Measurements from ENCODE around the gene PHLDB2. TPM values are rescaled to one million over a fixed set of nuclear protein-coding genes. Genes with fewer than 3 reads are reported as not detected.

Gene PHLDB2
- total RNA-seq, 2 experiments from 2014 or later, result 2.1 TPM

GRCh38 chr3:111956995-111957734 lies 98.1 kb downstream of the PHLDB2 start:
- H3K4me3 Mint-ChIP-seq, result no peak overlapping the region
- no peak for DNase-seq
- no peaks in the 10 kb centered on the region for H3K27me3 Mint-ChIP-seq
- CTCF ChIA-PET, result interaction anchor here (0.6 to 1.5 kb wide), 4 partner anchors 11 to 241 kb away, joined by 3 to 6 read pairs (median 3); no protein-coding TSS in a partner anchor
- H3K27ac Mint-ChIP-seq, result no peak overlapping the region
- no peaks in the 10 kb centered on the region for H3K9me3 Mint-ChIP-seq
- no peaks in the 10 kb centered on the region for H3K36me3 Mint-ChIP-seq
- POLR2A ChIA-PET, result no interaction called here
- intact Hi-C loops (cut with micrococcal nuclease), result no loop called here
- H3K4me1 Mint-ChIP-seq (ENCODE audit: low read depth), result no peaks in the 10 kb centered on the region

GRCh38 chr3:111961461-111962164 lies 102.5 kb downstream of the PHLDB2 start:
- ChIA-PET POLR2A (no interaction called here), CTCF (interaction anchor here (1.1 to 5.1 kb wide), 4 partner anchors 52 to 293 kb away, joined by 3 to 31 read pairs (median 9); no protein-coding TSS in a partner anchor)
- Mint-ChIP-seq H3K27me3 (no peaks in the 10 kb centered on the region), H3K4me1 (ENCODE audit: low read depth) (peaks cover 16% of the 10 kb centered on the region), H3K27ac (no peak overlapping the region), H3K36me3 (no peaks in the 10 kb centered on the region), H3K9me3 (no peaks in the 10 kb centered on the region), H3K4me3 (no peak overlapping the region)
- intact Hi-C loops (cut with micrococcal nuclease), result no loop called here
- no peak for DNase-seq

DNA sequence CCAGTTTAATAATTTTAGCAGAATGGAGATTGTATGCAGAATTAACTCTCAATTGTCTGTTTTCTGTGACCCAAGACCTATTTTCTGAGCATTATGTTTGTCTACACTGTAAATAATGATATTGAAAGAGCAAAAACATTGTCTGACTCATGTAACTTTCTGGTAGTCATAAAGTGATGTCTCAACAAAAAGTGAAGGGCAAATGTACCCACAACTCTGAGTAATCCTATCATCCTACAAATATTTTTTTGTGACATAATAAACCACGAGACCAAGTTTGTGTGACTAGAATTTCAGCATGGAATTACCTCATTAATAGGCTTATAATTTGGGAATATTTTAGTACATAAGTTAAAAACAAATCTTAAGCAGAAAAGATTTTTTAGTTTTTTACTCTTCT lies 104.4 kb downstream of the PHLDB2 start:
- H3K4me1 Mint-ChIP-seq (ENCODE audit: low read depth), result peaks cover 21% of the 10 kb centered on the region
- H3K36me3 Mint-ChIP-seq, result no peaks in the 10 kb centered on the region
- DNase-seq, result no peak
- H3K9me3 Mint-ChIP-seq, result no peaks in the 10 kb centered on the region
- H3K27ac Mint-ChIP-seq, result no peak overlapping the region
- no peaks in the 10 kb centered on the region for H3K27me3 Mint-ChIP-seq
- intact Hi-C loops (cut with micrococcal nuclease), result no loop called here
- ChIA-PET CTCF (interaction anchor here (2.5 to 5.1 kb wide), 2 partner anchors 50 to 247 kb away, joined by 13 to 31 read pairs; no protein-coding TSS in a partner anchor), POLR2A (no interaction called here)
- no peak overlapping the region for H3K4me3 Mint-ChIP-seq

GRCh38 chr3:111965484-111965883 lies 106.4 kb downstream of the PHLDB2 start:
- Mint-ChIP-seq H3K4me1 (ENCODE audit: low read depth) (peaks cover 21% of the 10 kb centered on the region), H3K27me3 (no peaks in the 10 kb centered on the region), H3K4me3 (no peak overlapping the region), H3K9me3 (no peaks in the 10 kb centered on the region), H3K36me3 (no peaks in the 10 kb centered on the region), H3K27ac (no peak overlapping the region)
- no peak for DNase-seq
- ChIA-PET POLR2A (interaction anchor here (1.0 to 1.2 kb wide), 2 partner anchors 14 to 264 kb away, joined by 4 to 5 read pairs; partner anchors contain the start of gene ABHD10), CTCF (interaction anchor here (0.5 to 9.7 kb wide), 10 partner anchors 14 to 388 kb away, joined by 3 to 278 read pairs (median 4); partner anchors contain the start of genes ABHD10 and ZBED2)
- intact Hi-C loops (cut with micrococcal nuclease), result loop anchor here (1.0 to 5.0 kb wide), 3 partner anchors 68 to 204 kb away; no protein-coding TSS in a partner anchor

GRCh38 chr3:111967068-111967467 lies 108.0 kb downstream of the PHLDB2 start:
- no peaks in the 10 kb centered on the region for H3K9me3 Mint-ChIP-seq
- H3K36me3 Mint-ChIP-seq, result no peaks in the 10 kb centered on the region
- intact Hi-C loops (cut with micrococcal nuclease), result loop anchor here (1.0 to 5.0 kb wide), 4 partner anchors 70 to 298 kb away; no protein-coding TSS in a partner anchor
- no peak overlapping the region for H3K4me3 Mint-ChIP-seq
- H3K4me1 Mint-ChIP-seq (ENCODE audit: low read depth), result peaks cover 21% of the 10 kb centered on the region
- no peaks in the 10 kb centered on the region for H3K27me3 Mint-ChIP-seq
- POLR2A ChIA-PET, result interaction anchor here (1.0 to 1.2 kb wide), 2 partner anchors 12 to 295 kb away, joined by 3 read pairs; partner anchors contain the start of gene ABHD10
- no peak for DNase-seq
- CTCF ChIA-PET, result interaction anchor here (0.6 to 9.7 kb wide), 31 partner anchors 10 to 428 kb away, joined by 3 to 278 read pairs (median 4); partner anchors contain the start of genes ABHD10 and PHLDB2
- H3K27ac Mint-ChIP-seq, result no peak overlapping the region

DNA sequence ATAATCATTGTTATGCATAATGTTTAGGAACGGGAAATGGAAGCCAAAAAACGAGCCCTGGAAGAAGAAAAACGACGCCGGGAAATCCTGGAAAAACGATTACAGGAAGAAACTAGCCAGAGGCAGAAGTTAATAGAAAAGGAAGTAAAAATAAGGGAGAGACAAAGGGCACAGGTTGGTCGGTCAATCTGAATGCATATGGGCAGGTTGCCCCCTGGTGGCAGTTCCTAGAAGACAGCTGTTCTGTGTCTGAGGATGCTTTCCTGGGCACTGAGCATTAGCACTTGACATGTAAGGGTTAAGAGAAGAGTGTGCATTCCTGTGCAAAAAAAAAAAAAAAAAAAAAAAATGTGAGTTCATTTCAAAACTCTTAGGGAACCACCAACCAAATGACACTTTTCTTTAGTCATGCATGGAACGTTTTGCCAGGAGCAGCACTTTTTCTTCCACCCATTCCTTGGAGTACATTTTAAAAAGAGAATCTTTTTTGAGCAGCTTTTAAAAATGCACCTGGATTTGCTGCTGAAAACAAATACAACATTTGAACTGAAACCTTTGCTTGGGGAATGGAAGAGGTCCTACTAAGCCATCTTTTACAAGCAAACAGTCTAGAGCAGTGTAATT lies 108.7 kb downstream of the PHLDB2 start:
- CTCF ChIA-PET, result interaction anchor here (0.7 to 9.7 kb wide), 37 partner anchors 10 to 919 kb away, joined by 3 to 278 read pairs (median 4); partner anchors contain the start of genes ABHD10 and PHLDB2
- no peak overlapping the region for H3K4me3 Mint-ChIP-seq
- H3K9me3 Mint-ChIP-seq, result no peaks in the 10 kb centered on the region
- peaks cover 21% of the 10 kb centered on the region for H3K4me1 Mint-ChIP-seq (ENCODE audit: low read depth)
- intact Hi-C loops (cut with micrococcal nuclease), result loop anchor here (1.0 to 5.0 kb wide), 5 partner anchors 46 to 298 kb away; no protein-coding TSS in a partner anchor
- no peak overlapping the region for H3K27ac Mint-ChIP-seq
- DNase-seq, result peak; percentile 87
- POLR2A ChIA-PET, result interaction anchor here (0.6 to 1.2 kb wide), 3 partner anchors 11 to 295 kb away, joined by 3 read pairs; partner anchors contain the start of gene ABHD10
- H3K36me3 Mint-ChIP-seq, result no peaks in the 10 kb centered on the region
- no peaks in the 10 kb centered on the region for H3K27me3 Mint-ChIP-seq

DNA sequence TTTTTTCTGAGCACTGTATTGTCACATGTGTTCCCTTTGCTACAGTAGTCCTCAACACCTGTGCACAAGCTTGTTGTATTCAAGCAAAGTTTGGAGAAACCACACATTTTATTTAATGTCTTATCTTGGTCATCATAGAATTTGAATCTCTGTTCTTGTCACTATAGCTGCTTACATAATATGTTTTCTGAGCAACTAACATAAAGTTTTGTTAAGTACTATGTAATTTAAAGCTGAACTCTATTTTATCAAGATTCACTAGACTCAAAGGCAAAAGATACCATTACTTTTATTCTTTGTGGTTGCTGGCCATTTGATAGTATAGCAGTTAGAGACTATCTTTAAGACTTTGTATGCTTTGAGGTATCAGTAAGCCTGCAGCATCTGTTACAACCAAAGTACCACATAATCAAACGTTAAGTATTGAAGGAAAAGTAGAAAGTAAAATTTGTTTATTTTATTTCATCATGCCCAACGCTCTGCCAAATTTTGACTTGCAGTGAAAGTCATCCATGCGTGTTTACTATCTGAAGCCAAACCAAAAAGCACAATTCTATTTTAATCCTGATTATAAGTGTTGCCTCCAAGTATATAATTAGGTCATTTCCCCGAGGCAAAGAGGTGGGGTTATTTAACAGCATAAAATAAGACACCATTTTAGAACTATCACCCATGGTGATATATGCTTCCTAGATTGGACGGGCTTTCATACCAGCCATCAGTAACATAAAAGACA lies 109.4 kb downstream of the PHLDB2 start:
- Mint-ChIP-seq H3K9me3 (no peaks in the 10 kb centered on the region), H3K4me3 (no peak overlapping the region), H3K27me3 (no peaks in the 10 kb centered on the region), H3K36me3 (no peaks in the 10 kb centered on the region), H3K27ac (no peak overlapping the region), H3K4me1 (ENCODE audit: low read depth) (peaks cover 19% of the 10 kb centered on the region)
- ChIA-PET CTCF (interaction anchor here (0.7 to 9.7 kb wide), 34 partner anchors 8 to 429 kb away, joined by 3 to 278 read pairs (median 4); partner anchors contain the start of genes ABHD10 and PHLDB2), POLR2A (interaction anchor here (1.0 kb wide), 1 partner anchor 296 kb away, joined by 3 read pairs; no protein-coding TSS in a partner anchor)
- intact Hi-C loops (cut with micrococcal nuclease), result loop anchor here (1.0 to 5.0 kb wide), 3 partner anchors 45 to 106 kb away; no protein-coding TSS in a partner anchor
- no peak for DNase-seq

DNA sequence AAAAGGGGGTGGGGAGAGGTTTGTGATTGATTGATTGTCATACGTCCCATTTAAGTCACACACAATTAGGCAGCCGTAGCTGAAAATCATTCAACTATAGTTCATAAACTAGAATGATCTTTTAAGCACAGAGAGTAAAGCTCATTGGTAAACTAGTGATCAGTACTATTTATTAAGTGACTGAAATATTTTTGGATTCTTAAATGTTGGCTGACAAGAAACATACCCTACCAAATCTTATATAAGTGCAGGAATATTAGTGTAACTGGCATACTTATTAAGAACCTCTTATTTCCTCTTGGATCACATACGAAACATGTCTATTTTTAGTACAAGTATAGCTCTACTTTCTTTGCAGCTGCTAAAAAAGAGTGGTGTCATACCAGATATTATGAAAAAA lies 111.3 kb downstream of the PHLDB2 start:
- Mint-ChIP-seq H3K27me3 (no peaks in the 10 kb centered on the region), H3K9me3 (no peaks in the 10 kb centered on the region), H3K36me3 (no peaks in the 10 kb centered on the region), H3K27ac (no peak overlapping the region), H3K4me3 (no peak overlapping the region), H3K4me1 (ENCODE audit: low read depth) (peaks cover 13% of the 10 kb centered on the region)
- DNase-seq, result no peak
- ChIA-PET POLR2A (no interaction called here), CTCF (interaction anchor here (0.8 to 9.7 kb wide), 7 partner anchors 9 to 354 kb away, joined by 3 to 278 read pairs (median 6); no protein-coding TSS in a partner anchor)
- intact Hi-C loops (cut with micrococcal nuclease), result loop anchor here (10.0 kb wide), 1 partner anchor 896 kb away; the partner anchor contains the start of gene NECTIN3

GRCh38 chr3:111971533-111972130 lies 112.6 kb downstream of the PHLDB2 start:
- POLR2A ChIA-PET, result no interaction called here
- H3K4me1 Mint-ChIP-seq (ENCODE audit: low read depth), result peaks cover 6% of the 10 kb centered on the region
- DNase-seq, result no peak

GRCh38 chr3:111972891-111973290 lies 113.8 kb downstream of the PHLDB2 start:
- Mint-ChIP-seq H3K36me3 (no peaks in the 10 kb centered on the region), H3K9me3 (no peaks in the 10 kb centered on the region), H3K27me3 (no peaks in the 10 kb centered on the region), H3K27ac (no peak overlapping the region), H3K4me1 (ENCODE audit: low read depth) (no peaks in the 10 kb centered on the region), H3K4me3 (no peak overlapping the region)
- no peak for DNase-seq
- intact Hi-C loops (cut with micrococcal nuclease), result loop anchor here (10.0 kb wide), 1 partner anchor 898 kb away; the partner anchor contains the start of gene NECTIN3
- POLR2A ChIA-PET, result no interaction called here
- CTCF ChIA-PET, result interaction anchor here (1.5 to 9.7 kb wide), 5 partner anchors 16 to 303 kb away, joined by 4 to 278 read pairs (median 18); no protein-coding TSS in a partner anchor

More at GRCh38 chr3:111971533-111972130, 112.6 kb downstream of the PHLDB2 start:
- H3K27ac Mint-ChIP-seq, result no peak overlapping the region
- CTCF ChIA-PET, result interaction anchor here (0.8 to 9.7 kb wide), 4 partner anchors 15 to 302 kb away, joined by 3 to 278 read pairs (median 62); no protein-coding TSS in a partner anchor
- H3K9me3 Mint-ChIP-seq, result no peaks in the 10 kb centered on the region
- no peaks in the 10 kb centered on the region for H3K36me3 Mint-ChIP-seq
- no peaks in the 10 kb centered on the region for H3K27me3 Mint-ChIP-seq
- intact Hi-C loops (cut with micrococcal nuclease), result loop anchor here (10.0 kb wide), 1 partner anchor 897 kb away; the partner anchor contains the start of gene NECTIN3
- no peak overlapping the region for H3K4me3 Mint-ChIP-seq
